H9 (cell line): ENCODE results near the gene UGT1A6. TPM values are rescaled to one million over a fixed set of nuclear protein-coding genes. Genes with fewer than 3 reads are reported as not detected.

Experiments used
- DNase-seq: peaks from one replicate; pipeline ENCODE4 v3.0.0-alpha.2; 2017
- H2AFZ ChIP-seq: one replicate; pipeline ENCODE4 v1.6.1; 2013; ENCODE audit warnings: mild to moderate bottlenecking, low read length, control low read depth, moderate library complexity
- H2AK5ac ChIP-seq: 2 replicates; pipeline ENCODE4 v1.6.1; 2013; ENCODE audit warnings: low read length, control low read depth, mixed read lengths; ENCODE audit not compliant: insufficient read length
- H2BK120ac ChIP-seq: one replicate; pipeline ENCODE4 v1.6.1; 2013; ENCODE audit warnings: low read depth, mild to moderate bottlenecking, low read length, control low read depth, inconsistent platforms; ENCODE audit not compliant: poor library complexity, severe bottlenecking
- H2BK12ac ChIP-seq: 2 replicates; pipeline ENCODE4 v1.6.1; 2013; ENCODE audit warnings: low read length, control low read depth, mixed read lengths, low read depth; ENCODE audit not compliant: insufficient read length
- H2BK15ac ChIP-seq: 2 replicates; pipeline ENCODE4 v1.6.1; 2013; ENCODE audit warnings: low read depth, low read length, control low read depth
- H2BK20ac ChIP-seq: one replicate; pipeline ENCODE4 v1.6.1; 2013; ENCODE audit warnings: low read depth, mild to moderate bottlenecking, low read length, control low read depth, inconsistent platforms; ENCODE audit not compliant: poor library complexity, severe bottlenecking
- H2BK5ac ChIP-seq: 2 replicates; pipeline ENCODE4 v1.6.1; 2013; ENCODE audit warnings: low read length, control low read depth, mixed read lengths; ENCODE audit not compliant: insufficient read length
- H3K14ac ChIP-seq: 2 replicates; pipeline ENCODE4 v1.6.1; 2013; ENCODE audit warnings: low read length, control low read depth; ENCODE audit not compliant: insufficient read depth
- H3K18ac ChIP-seq: 2 replicates; pipeline ENCODE4 v1.6.1; 2013; ENCODE audit warnings: low read depth, mild to moderate bottlenecking, mixed read lengths, low read length, control low read depth; ENCODE audit not compliant: insufficient read length
- H3K23ac ChIP-seq: 2 replicates; pipeline ENCODE4 v1.6.1; 2013; ENCODE audit warnings: low read length, control low read depth, mixed read lengths, low read depth; ENCODE audit not compliant: insufficient read length
- H3K23me2 ChIP-seq: 2 replicates; pipeline ENCODE4 v1.6.1; 2013; ENCODE audit warnings: low read depth, mild to moderate bottlenecking, mixed read lengths, low read length, control low read depth; ENCODE audit not compliant: insufficient read length, poor library complexity, severe bottlenecking
- H3K27ac ChIP-seq: 2 replicates; pipeline ENCODE4 v1.5.1; 2013; ENCODE audit warnings: low read length, control low read depth, mixed read lengths, low read depth; ENCODE audit not compliant: insufficient read length
- H3K27me3 ChIP-seq: 2 replicates; pipeline ENCODE4 v1.6.1; 2013; ENCODE audit warnings: low read length, control low read depth, inconsistent platforms; ENCODE audit not compliant: insufficient read depth
- H3K4ac ChIP-seq: 2 replicates; pipeline ENCODE4 v1.6.1; 2013; ENCODE audit warnings: low read depth, mild to moderate bottlenecking, control low read depth, inconsistent platforms, low read length, moderate library complexity
- H3K4me1 ChIP-seq: 2 replicates; pipeline ENCODE4 v1.6.1; 2013; ENCODE audit warnings: low read length, control low read depth, inconsistent platforms; ENCODE audit not compliant: insufficient read depth
- H3K4me2 ChIP-seq: 2 replicates; pipeline ENCODE4 v1.6.1; 2013; ENCODE audit warnings: low read length, control low read depth, mixed read lengths; ENCODE audit not compliant: insufficient read length, insufficient read depth
- H3K56ac ChIP-seq: 2 replicates; pipeline ENCODE4 v1.6.1; 2013; ENCODE audit warnings: low read depth, mild to moderate bottlenecking, mixed read lengths, low read length, control low read depth; ENCODE audit not compliant: insufficient read length
- H3K79me1 ChIP-seq: 2 replicates; pipeline ENCODE4 v1.6.1; 2013; ENCODE audit warnings: low read depth, mild to moderate bottlenecking, moderate library complexity, low read length, control low read depth, inconsistent platforms; ENCODE audit not compliant: insufficient read depth, poor library complexity, severe bottlenecking
- H3K79me2 ChIP-seq: 2 replicates; pipeline ENCODE4 v1.6.1; 2013; ENCODE audit warnings: low read length, control low read depth, inconsistent platforms; ENCODE audit not compliant: insufficient read depth
- H3K9ac ChIP-seq: 2 replicates; pipeline ENCODE4 v1.6.1; 2013; ENCODE audit warnings: low read length, control low read depth, mixed read lengths; ENCODE audit not compliant: insufficient read length; ENCODE audit errors: extremely low read depth
- H3K9me3 ChIP-seq: one replicate; pipeline ENCODE4 v1.6.1; 2013; ENCODE audit warnings: low read depth, low read length, inconsistent platforms; ENCODE audit not compliant: control insufficient read depth
- H3T11ph ChIP-seq: one replicate; pipeline ENCODE4 v1.6.1; 2013; ENCODE audit warnings: mild to moderate bottlenecking, low read length, control low read depth, inconsistent platforms
- H4K20me1 ChIP-seq: one replicate; pipeline ENCODE4 v1.6.1; 2013; ENCODE audit not compliant: control insufficient read depth, insufficient read length, insufficient read depth
- H4K5ac ChIP-seq: 2 replicates; pipeline ENCODE4 v1.6.1; 2013; ENCODE audit warnings: low read depth, mild to moderate bottlenecking, mixed read lengths, low read length, control low read depth; ENCODE audit not compliant: insufficient read length
- H4K8ac ChIP-seq: replicated peaks from 2 replicates; pipeline ENCODE4 v1.6.1; 2013; ENCODE audit warnings: low read length, control low read depth, mixed read lengths, low read depth; ENCODE audit not compliant: insufficient read length
- H4K91ac ChIP-seq: 2 replicates; pipeline ENCODE4 v1.6.1; 2013; ENCODE audit warnings: low read depth, mild to moderate bottlenecking, moderate library complexity, mixed read lengths, low read length, control low read depth; ENCODE audit not compliant: insufficient read length
- H3K27ac Mint-ChIP-seq, 3 experiments: 2 replicates in 2 of 3; 3 replicates in 1 of 3; pipeline ENCODE4 v1.8.0; 2020 to 2021; ENCODE audit warnings: mixed read lengths in 3 of 3, mild to moderate bottlenecking in 1 of 3, moderate library complexity in 1 of 3
- H3K27me3 Mint-ChIP-seq: 2 replicates; pipeline ENCODE4 v1.8.0; 2021; ENCODE audit warnings: low read depth, mild to moderate bottlenecking, moderate library complexity, mixed read lengths
- H3K36me3 Mint-ChIP-seq, 3 experiments: 2 replicates in 2 of 3; 3 replicates in 1 of 3; pipeline ENCODE4 v1.8.0; 2020 to 2021; ENCODE audit warnings: low read depth in 3 of 3, mixed read lengths in 3 of 3; ENCODE audit not compliant: insufficient read depth in 1 of 3
- H3K4me1 Mint-ChIP-seq, 2 experiments: 2 replicates each; pipeline ENCODE4 v1.8.0; 2020; ENCODE audit warnings: mixed read lengths in 2 of 2
- H3K4me3 Mint-ChIP-seq, 2 experiments: 2 replicates in 1 of 2; 3 replicates in 1 of 2; pipeline ENCODE4 v1.8.0; 2020 to 2021; ENCODE audit warnings: mild to moderate bottlenecking in 2 of 2, mixed read lengths in 2 of 2, moderate library complexity in 1 of 2
- H3K9me3 Mint-ChIP-seq, 2 experiments: 2 replicates in 1 of 2; 3 replicates in 1 of 2; pipeline ENCODE4 v1.8.0; 2020; ENCODE audit warnings: mild to moderate bottlenecking in 2 of 2, mixed read lengths in 2 of 2, moderate library complexity in 1 of 2
- CTCF ChIP-seq: fragments of 200-600 bp; sonication (generic); conservative IDR thresholded peaks from 3 replicates; pipeline ENCODE4 v1.8.0; 2021; ENCODE audit warnings: antibody characterized with exemption, mild to moderate bottlenecking
- WGBS: extraction: QIAGEN DNeasy Blood & Tissue Kit; methylation state at CpG from one replicate; pipeline ENCODE4 v1.1.7; 2013; ENCODE audit warnings: missing lambda C conversion rate, low lambda C conversion rate, mixed read lengths; ENCODE audit not compliant: insufficient read length; ENCODE audit errors: extremely low coverage; 5-methylcytosine and 5-hydroxymethylcytosine counted together
- total RNA-seq: library from RNA; stranded (reverse); gene quantifications from 2 replicates; pipeline ENCODE4 v1.2.1, GENCODE V29; 2021

The UGT1A6 gene
- total RNA-seq, 1 experiment from 2014 or later: not detected

- Histone ChIP-seq H4K8ac (no peak overlapping the region), H2AK5ac (no peak overlapping the region), H3K18ac (no peak overlapping the region), H2BK20ac (no peak overlapping the region), H4K5ac (no peak overlapping the region), H3K14ac (no peak overlapping the region), H3K9me3 (no peaks in the 10 kb centered on the region), H3K79me1 (no peaks in the 10 kb centered on the region), H2BK120ac (no peak overlapping the region), H2BK5ac (no peak overlapping the region), H3K23ac (no peak overlapping the region), H3K4me2 (no peak overlapping the region), H4K20me1 (no peaks in the 10 kb centered on the region), H3K4ac (no peak overlapping the region), H3K9ac (no peak overlapping the region), H2BK15ac (no peak overlapping the region), H3K79me2 (no peaks in the 10 kb centered on the region), H2BK12ac (no peak overlapping the region), H3K27me3 (no peaks in the 10 kb centered on the region), H4K91ac (no peak overlapping the region), H3K4me1 (peaks cover 3% of the 10 kb centered on the region; the same call in 1 of the 2 replicates), H3T11ph (no peak overlapping the region), H3K23me2 (no peaks in the 10 kb centered on the region), H3K56ac (no peak overlapping the region), H3K27ac (no peak overlapping the region), H2AFZ (no peak overlapping the region)
- TF ChIP-seq CTCF: no peak
- no peak for DNase-seq
- Mint-ChIP-seq H3K36me3 (no peaks in the 10 kb centered on the region; a peak in 1 of 7 replicates), H3K4me1 (peaks cover 10 to 16% of the 10 kb centered on the region in 2 experiments), H3K9me3 (no peaks in the 10 kb centered on the region), H3K27ac (no peak overlapping the region), H3K27me3 (no peaks in the 10 kb centered on the region; the same call in 1 of the 2 replicates), H3K4me3 (no peak overlapping the region)
- no CpG with 5 or more reads among the region's 1 CpG for WGBS
Observed at GRCh38 chr2:233684640-233685039, 8.1 kb upstream of the UGT1A6 start.
